Omental fat pad (tissue), 4 donors: ENCODE results near the gene MYO16. TPM values are rescaled to one million over a fixed set of nuclear protein-coding genes. Genes with fewer than 3 reads are reported as not detected.

Source experiments
- ATAC-seq: fragments of 150-250 bp; one replicate; pipeline ENCODE4 v1.9.1; 2016; ENCODE audit warnings: mild to moderate bottlenecking, moderate library complexity; ENCODE audit not compliant: low FRiP score
- DNase-seq: peaks from one replicate; pipeline ENCODE4 v3.0.0-alpha.2; 2019; ENCODE audit warnings: low spot score
- total RNA-seq, 4 donors: library from RNA; depleted of rRNA; stranded (reverse); fragments of >200 nt; gene quantifications; one replicate each; pipeline ENCODE4 v1.1.0, GENCODE V29; 2016
- TF ChIP-seq, protein P1 (sequence below), 3 donors: fragments of 450-650 bp; IDR thresholded peaks; one replicate each; pipeline ENCODE4 v1.5.1; 2016 to 2017; ENCODE audit warnings: antibody characterized with exemption in 3 of 3, mild to moderate bottlenecking in 3 of 3, moderate library complexity in 2 of 3

The MYO16 gene
- total RNA-seq, 4 donors from 2014 or later: 0.48 to 1.9 (median 0.93) TPM; not detected in 1

DNA sequence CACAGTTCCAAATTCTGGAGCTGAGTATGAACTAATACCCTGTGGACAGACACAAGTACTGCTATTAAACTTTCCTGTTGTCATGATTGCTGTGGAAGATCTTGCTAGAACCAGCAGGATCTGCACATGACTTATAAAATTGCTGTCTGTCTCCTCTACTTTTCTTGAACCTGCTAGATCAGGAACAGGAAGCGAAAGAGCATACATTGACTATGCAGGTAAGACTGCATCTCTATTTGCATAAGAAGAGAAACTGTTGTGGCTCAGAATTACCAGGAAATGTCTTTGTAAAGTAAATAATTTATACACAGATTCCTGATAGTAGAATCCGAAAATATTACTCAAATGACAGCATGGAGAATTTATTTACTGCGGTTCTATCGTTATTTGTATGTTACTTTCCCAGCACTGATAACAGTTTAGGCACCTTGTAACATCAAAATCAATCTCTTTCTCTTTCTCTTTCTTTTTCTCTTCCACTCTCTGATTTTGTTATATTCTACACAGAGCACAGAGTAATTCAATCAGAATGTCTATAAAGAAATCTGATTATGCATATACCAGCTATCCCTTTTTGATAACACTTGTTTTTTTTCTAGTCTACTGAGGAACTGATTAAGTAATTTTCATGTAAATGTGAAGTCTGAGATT is 226.5 kb downstream of the MYO16 start:
- TF ChIP-seq, protein P1, sequence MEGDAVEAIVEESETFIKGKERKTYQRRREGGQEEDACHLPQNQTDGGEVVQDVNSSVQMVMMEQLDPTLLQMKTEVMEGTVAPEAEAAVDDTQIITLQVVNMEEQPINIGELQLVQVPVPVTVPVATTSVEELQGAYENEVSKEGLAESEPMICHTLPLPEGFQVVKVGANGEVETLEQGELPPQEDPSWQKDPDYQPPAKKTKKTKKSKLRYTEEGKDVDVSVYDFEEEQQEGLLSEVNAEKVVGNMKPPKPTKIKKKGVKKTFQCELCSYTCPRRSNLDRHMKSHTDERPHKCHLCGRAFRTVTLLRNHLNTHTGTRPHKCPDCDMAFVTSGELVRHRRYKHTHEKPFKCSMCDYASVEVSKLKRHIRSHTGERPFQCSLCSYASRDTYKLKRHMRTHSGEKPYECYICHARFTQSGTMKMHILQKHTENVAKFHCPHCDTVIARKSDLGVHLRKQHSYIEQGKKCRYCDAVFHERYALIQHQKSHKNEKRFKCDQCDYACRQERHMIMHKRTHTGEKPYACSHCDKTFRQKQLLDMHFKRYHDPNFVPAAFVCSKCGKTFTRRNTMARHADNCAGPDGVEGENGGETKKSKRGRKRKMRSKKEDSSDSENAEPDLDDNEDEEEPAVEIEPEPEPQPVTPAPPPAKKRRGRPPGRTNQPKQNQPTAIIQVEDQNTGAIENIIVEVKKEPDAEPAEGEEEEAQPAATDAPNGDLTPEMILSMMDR (IDR thresholded peaks at IDR 0.05): no peak
- DNase-seq: no peak
- no peak for ATAC-seq

DNA sequence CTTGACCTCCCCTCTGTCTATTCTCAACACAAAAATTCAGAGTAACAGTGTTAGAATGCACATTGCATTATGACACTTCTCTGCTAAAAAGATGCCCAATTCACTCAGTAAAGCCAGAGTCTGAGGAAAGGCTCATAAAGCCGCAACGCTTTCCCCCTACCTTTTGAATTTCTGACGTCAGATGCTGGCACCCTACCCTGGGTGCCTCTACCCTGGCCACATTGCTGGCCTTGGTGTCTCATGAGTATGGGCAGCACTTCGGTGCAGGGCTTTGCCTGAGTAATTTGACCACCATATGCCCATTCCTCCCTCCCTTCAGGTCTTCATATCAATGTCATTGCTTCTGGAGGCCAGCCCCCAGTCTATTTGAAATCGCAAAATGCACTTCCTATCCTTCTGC is 229.3 kb downstream of the MYO16 start:
- TF ChIP-seq, protein P1 (IDR thresholded peaks at IDR 0.05): no peak
- DNase-seq: no peak
- ATAC-seq: no peak

DNA sequence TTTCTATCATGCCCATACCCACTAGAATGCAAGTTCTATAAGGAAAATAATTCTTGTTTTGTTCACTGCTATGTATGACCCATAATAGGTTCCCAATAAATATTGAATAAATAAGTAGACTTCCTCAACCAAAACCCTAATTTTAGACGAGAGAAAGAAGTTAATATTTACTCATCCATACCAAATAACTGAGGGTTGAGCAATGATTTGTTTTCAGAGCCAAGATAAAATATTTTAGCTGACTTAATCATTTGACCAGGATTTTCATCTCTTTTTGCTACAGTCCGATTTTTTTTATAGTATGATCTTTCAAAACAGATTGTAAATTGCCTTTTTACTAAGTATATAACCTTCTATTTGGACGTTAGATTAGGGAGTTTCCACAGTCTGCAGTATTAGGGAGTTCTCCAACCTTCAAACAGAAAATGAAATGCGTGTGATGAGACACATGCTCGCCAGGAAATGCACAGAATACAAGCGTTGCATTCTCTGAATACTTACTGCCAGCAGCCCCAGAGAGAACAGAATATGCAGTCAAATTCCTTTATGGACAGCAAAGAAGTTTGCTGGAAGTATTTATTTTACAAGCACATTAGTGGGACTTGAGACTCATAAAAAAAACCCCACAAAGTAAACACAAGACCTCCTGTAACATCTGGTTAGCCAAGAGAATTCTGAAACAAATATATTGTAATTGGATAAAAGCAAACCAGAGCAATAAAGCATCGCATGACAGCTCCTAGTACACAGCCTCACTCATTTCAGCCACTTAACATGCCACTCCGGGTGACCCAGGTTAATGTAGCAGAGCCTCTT is 230.0 kb downstream of the MYO16 start:
- TF ChIP-seq, protein P1 (IDR thresholded peaks at IDR 0.05): no peak
- ATAC-seq (peak; percentile 32), DNase-seq (no peak)

DNA sequence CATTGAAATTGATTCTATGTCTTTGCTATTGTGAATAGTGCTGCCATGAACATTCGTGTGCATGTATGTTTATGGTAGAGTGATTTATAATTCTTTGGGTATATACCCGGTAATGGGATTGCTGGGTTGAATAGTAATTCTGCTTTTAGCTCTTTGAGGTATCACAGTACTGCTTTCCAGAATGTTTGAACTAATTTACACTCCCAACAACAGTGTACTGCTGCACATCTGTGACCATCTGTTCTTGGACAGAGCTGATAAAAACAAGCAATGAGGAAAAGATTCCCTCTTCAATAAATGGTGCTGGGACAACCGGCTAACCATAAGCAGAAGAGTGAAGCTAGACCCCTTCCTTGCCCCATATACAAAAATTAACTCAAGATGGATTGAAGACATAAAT is 231.0 kb downstream of the MYO16 start:
- DNase-seq (no peak), ATAC-seq (no peak)
- TF ChIP-seq, protein P1 (IDR thresholded peaks at IDR 0.05): no peak

DNA sequence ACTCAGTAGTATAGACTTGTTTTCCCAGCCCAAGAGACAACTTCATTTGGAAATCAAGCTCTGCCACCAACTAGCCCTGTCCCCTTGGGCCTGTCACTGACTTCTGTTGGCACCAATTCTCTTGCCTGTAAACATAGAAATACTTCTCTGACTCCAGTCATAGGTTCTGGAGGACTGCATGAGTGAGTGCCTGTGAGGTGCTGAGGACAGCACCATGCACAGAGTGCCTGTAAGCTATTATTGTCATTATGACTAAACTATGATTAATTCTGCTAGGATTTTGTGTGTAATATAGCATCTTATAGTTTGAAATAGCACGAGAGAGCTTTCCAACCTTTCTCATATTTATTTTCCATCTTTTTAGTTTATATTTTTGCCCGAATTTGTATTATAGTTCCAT is 247.9 kb downstream of the MYO16 start:
- TF ChIP-seq, protein P1 (IDR thresholded peaks at IDR 0.05): no peak
- no peak for DNase-seq
- no peak for ATAC-seq

DNA sequence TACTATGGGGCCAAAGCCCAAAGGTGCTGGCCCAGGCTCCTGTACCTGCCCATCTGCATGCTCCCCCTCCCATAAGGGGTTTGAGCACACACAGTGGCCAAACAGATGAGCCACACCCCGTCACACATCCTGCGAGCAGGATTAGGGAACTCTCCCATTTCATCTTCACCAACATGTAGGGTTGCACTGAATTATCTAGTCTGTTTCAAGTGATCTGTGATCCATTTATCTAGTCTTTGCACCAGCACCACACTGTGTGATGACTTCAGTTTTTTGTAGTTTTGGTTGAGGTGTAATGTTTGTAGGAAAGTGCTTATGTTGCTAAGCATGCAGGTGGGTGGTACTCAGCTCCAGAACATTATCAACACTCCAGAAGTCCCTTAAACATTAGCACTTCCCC is 249.3 kb downstream of the MYO16 start:
- no peak for ATAC-seq

More for the DNA sequence above, 249.3 kb downstream of the MYO16 start:
- DNase-seq: no peak
- TF ChIP-seq, protein P1 (IDR thresholded peaks at IDR 0.05): no peak
